Duodenal mucosa (tissue), 2 donors: Measurements from ENCODE around the gene PEMT.

Experiments used
- H3K27ac ChIP-seq: one replicate; pipeline ENCODE4 v1.7.0; 2013; ENCODE audit warnings: low read depth, low read length
- H3K27me3 ChIP-seq, 2 donors: one replicate each; pipeline ENCODE4 v1.7.0; 2013; ENCODE audit warnings: low read length in 2 of 2, control low read depth in 1 of 2; ENCODE audit not compliant: insufficient read depth in 2 of 2, control insufficient read depth in 1 of 2
- H3K36me3 ChIP-seq, 2 donors: one replicate each; pipeline ENCODE4 v1.7.0; 2013; ENCODE audit warnings: low read length in 2 of 2, control low read depth in 1 of 2; ENCODE audit not compliant: insufficient read depth in 2 of 2, control insufficient read depth in 1 of 2
- H3K4me1 ChIP-seq, 2 donors: one replicate each; pipeline ENCODE4 v1.7.0; 2013; ENCODE audit warnings: low read length in 2 of 2, control low read depth in 1 of 2; ENCODE audit not compliant: insufficient read depth in 2 of 2, control insufficient read depth in 1 of 2
- H3K4me3 ChIP-seq, 2 donors: one replicate each; pipeline ENCODE4 v1.7.0; 2013; ENCODE audit warnings: low read length in 2 of 2, low read depth in 1 of 2
- H3K9ac ChIP-seq, 2 donors: one replicate each; pipeline ENCODE4 v1.7.0; 2013; ENCODE audit warnings: low read length in 2 of 2, low read depth in 1 of 2
- H3K9me3 ChIP-seq, 2 donors: one replicate each; pipeline ENCODE4 v1.7.0; 2013; ENCODE audit warnings: low read length in 2 of 2, control low read depth in 1 of 2; ENCODE audit not compliant: control insufficient read depth in 1 of 2

PEMT gene

GRCh38 chr17:17626840-17627239, 35.3 kb upstream of the PEMT start:
- Histone ChIP-seq H3K4me1 (peaks cover 0 to 4% of the 10 kb centered on the region in 2 donors), H3K4me3 (no peak overlapping the region), H3K27me3 (no peaks in the 10 kb centered on the region), H3K9ac (no peak overlapping the region), H3K27ac (no peak overlapping the region), H3K36me3 (no peaks in the 10 kb centered on the region), H3K9me3 (no peaks in the 10 kb centered on the region)

GRCh38 chr17:17626151-17626805, 34.8 kb upstream of the PEMT start:
- H3K4me1 ChIP-seq: peaks cover 0 to 4% of the 10 kb centered on the region in 2 donors
- no peak overlapping the region for H3K27ac ChIP-seq
- H3K36me3 ChIP-seq: no peaks in the 10 kb centered on the region
- H3K27me3 ChIP-seq: no peaks in the 10 kb centered on the region
- no peak overlapping the region for H3K4me3 ChIP-seq
- no peak overlapping the region for H3K9ac ChIP-seq
- H3K9me3 ChIP-seq: no peaks in the 10 kb centered on the region

- Histone ChIP-seq H3K27me3 (no peaks in the 10 kb centered on the region), H3K9me3 (no peaks in the 10 kb centered on the region), H3K36me3 (no peaks in the 10 kb centered on the region), H3K27ac (no peak overlapping the region), H3K4me3 (no peak overlapping the region), H3K9ac (no peak overlapping the region), H3K4me1 (peaks cover 0 to 4% of the 10 kb centered on the region in 2 donors)
These were observed 33.2 kb upstream of the PEMT start for GRCh38 chr17:17624741-17625140.

GRCh38 chr17:17623904-17624303, 32.4 kb upstream of the PEMT start:
- H3K27me3 ChIP-seq: no peaks in the 10 kb centered on the region
- no peak overlapping the region for H3K4me3 ChIP-seq
- H3K9ac ChIP-seq: no peak overlapping the region
- H3K4me1 ChIP-seq: peaks cover 0 to 4% of the 10 kb centered on the region in 2 donors
- no peak overlapping the region for H3K27ac ChIP-seq
- no peaks in the 10 kb centered on the region for H3K36me3 ChIP-seq
- no peaks in the 10 kb centered on the region for H3K9me3 ChIP-seq

GRCh38 chr17:17621254-17621653, 29.7 kb upstream of the PEMT start:
- Histone ChIP-seq H3K27me3 (no peaks in the 10 kb centered on the region), H3K36me3 (no peaks in the 10 kb centered on the region), H3K9ac (no peak overlapping the region), H3K27ac (no peak overlapping the region), H3K9me3 (no peaks in the 10 kb centered on the region), H3K4me1 (no peaks in the 10 kb centered on the region), H3K4me3 (no peak overlapping the region)

GRCh38 chr17:17613708-17614114, 22.2 kb upstream of the PEMT start:
- H3K9me3 ChIP-seq: no peaks in the 10 kb centered on the region
- no peak overlapping the region for H3K9ac ChIP-seq
- H3K4me1 ChIP-seq: no peaks in the 10 kb centered on the region
- H3K4me3 ChIP-seq: no peak overlapping the region
- H3K27me3 ChIP-seq: no peaks in the 10 kb centered on the region
- no peak overlapping the region for H3K27ac ChIP-seq
- no peaks in the 10 kb centered on the region for H3K36me3 ChIP-seq

- H3K4me1 ChIP-seq: no peaks in the 10 kb centered on the region
- H3K27me3 ChIP-seq: no peaks in the 10 kb centered on the region
- H3K9ac ChIP-seq: no peak overlapping the region
- no peaks in the 10 kb centered on the region for H3K36me3 ChIP-seq
- H3K9me3 ChIP-seq: no peaks in the 10 kb centered on the region
- H3K27ac ChIP-seq: no peak overlapping the region
- H3K4me3 ChIP-seq: no peak overlapping the region
These were observed 20.8 kb upstream of the PEMT start for GRCh38 chr17:17612085-17613022.

- Histone ChIP-seq H3K4me1 (peaks cover 0 to 5% of the 10 kb centered on the region in 2 donors), H3K36me3 (no peaks in the 10 kb centered on the region), H3K27me3 (no peaks in the 10 kb centered on the region), H3K4me3 (no peak overlapping the region), H3K9me3 (no peaks in the 10 kb centered on the region), H3K27ac (no peak overlapping the region), H3K9ac (no peak overlapping the region)
These were observed 17.6 kb upstream of the PEMT start for GRCh38 chr17:17609121-17609520.

- Histone ChIP-seq H3K27ac (no peak overlapping the region), H3K27me3 (no peaks in the 10 kb centered on the region), H3K4me1 (peaks cover 0 to 5% of the 10 kb centered on the region in 2 donors), H3K36me3 (no peaks in the 10 kb centered on the region), H3K9ac (no peak overlapping the region), H3K9me3 (no peaks in the 10 kb centered on the region), H3K4me3 (no peak overlapping the region)
These were observed 15.0 kb upstream of the PEMT start for GRCh38 chr17:17606416-17607000.

GRCh38 chr17:17605729-17606088, 14.2 kb upstream of the PEMT start:
- no peak overlapping the region for H3K9ac ChIP-seq
- H3K36me3 ChIP-seq: no peaks in the 10 kb centered on the region
- no peak overlapping the region for H3K4me3 ChIP-seq

More at GRCh38 chr17:17605729-17606088, 14.2 kb upstream of the PEMT start:
- no peak overlapping the region for H3K27ac ChIP-seq
- no peaks in the 10 kb centered on the region for H3K27me3 ChIP-seq
- peaks cover 0 to 5% of the 10 kb centered on the region in 2 donors for H3K4me1 ChIP-seq
- no peaks in the 10 kb centered on the region for H3K9me3 ChIP-seq
